DMS79 (cell line): ENCODE measurements around the gene GGT1.
"Not testable (repeated sequence)": the region's sequence is repeated elsewhere in the genome, so short reads cannot be mapped to it uniquely, and the experiment has no call there.

Source experiments
- DNase-seq: peaks from one replicate; lab custom pipeline; 2025; lab: John Stamatoyannopoulos, UW

The GGT1 gene

GRCh38 chr22:24599958-24600715, 2.9 kb upstream of the GGT1 start:
- DNase-seq = not testable (repeated sequence)

DNA sequence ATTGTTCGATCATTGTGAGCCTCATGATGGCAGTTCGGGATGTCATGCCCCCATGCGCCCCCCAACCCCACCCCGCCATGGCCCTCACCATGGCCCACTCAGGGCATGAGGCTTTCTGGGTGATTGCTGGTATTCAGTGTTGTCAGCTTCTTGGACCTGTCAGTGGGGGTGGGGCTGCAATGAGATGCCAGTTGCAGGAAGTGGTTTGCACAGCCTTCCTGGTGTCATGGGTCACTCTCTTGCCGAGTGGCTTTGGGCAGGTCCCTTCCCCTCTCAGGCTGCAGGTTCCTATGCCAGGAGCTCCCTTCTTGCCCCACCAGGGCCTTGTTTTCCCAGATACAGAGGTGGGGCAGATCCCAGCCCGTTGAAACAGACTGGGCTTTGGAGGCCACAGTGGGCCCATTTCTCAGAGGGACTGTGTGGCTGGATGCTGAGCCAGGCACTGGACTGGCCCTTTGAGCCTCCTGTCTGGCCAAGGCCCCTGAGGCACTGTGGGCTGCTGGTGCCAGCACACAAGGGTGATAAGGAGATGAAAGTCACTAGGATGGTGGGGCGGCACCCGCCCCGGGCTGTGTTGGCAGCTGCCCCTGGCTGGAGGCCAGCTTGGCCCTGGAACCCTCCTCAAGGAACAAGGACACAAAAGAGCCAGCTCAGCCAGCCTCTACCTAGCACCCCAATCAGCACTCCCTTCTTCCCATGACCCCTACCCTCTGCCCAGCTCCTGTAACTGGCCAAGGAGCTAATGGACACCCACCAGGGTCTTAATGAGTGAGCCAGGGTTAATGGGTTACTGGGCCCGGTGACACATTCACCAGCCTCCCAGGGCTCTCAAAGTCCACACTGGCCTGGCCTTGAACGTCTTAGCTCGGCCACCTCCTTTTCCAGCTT, 1.5 kb upstream of the GGT1 start:
- peak; percentile 31 for DNase-seq

DNA sequence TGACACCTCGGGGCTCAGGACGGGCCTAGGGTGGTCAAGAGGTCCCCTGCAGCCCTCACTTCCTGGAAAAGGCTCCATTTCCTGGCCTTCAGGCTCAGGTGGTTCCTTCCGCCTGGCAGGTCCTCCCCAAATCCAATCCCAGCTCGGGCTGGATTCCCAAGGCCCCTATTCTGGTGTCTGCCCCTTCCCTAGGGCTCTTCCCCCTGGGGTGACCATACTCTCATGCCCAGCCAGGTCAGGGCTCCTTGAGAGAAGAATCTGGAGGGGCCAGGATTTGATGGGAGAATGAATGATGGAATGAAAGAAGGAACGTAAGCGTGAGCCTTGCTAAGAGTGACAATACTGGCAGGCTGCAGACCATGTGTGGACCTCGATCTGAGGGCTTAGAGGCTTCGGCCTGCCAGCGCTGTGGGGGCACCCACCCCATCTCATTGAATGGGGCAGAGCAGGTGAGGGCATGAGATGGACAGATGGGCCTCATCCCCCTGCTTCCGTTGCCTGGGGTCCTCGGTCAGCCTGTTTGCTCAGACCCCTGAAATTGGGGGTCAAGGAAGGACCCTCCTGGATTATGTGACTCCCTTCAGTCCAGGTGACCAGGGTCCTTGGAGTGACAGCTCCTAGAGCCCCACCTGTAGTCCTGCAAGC, 766 bp upstream of the GGT1 start:
- DNase-seq = not testable (repeated sequence)

DNA sequence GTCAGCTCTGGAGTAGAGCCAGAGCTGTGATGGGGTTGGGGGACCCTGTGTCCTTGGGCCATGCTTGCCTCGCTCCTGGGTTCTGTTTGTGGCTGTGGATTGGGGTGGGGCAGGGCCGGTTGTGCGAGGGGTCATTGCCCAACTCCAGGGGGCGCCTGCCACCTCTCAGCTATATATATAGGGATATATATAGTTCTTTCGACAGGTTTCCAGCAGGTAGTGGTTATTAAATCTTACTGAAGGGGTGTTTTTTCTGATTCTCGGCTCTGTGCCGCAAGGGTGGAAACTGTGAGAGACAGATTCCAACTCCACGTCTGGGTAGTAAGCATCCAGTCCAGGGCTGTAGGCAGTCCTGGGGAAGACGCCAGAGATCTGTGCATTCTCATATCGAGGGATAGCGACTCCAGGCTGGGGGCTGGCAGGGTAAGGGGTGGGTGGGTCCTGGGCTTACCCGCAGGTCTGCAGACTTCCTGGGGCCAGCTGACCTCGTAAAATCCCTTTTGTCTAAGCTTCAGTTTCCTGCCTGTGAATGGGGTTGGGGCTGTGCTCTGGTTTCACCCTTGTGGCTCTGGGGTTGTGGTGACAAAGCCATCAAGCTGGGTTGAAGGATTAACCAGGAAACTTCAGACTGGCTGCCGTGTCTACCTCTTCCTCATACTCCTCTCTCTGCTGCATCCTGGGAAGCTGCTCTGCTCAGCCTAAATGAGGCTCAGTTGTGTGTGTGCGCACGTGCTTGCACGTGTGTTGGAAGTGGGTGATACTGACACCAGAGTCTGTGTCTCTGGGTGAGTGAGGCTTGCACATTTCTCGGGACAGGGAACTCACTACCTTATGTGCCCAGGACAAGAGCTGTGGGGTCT, 1.0 kb downstream of the GGT1 start:
- DNase-seq = not testable (repeated sequence)

DNA sequence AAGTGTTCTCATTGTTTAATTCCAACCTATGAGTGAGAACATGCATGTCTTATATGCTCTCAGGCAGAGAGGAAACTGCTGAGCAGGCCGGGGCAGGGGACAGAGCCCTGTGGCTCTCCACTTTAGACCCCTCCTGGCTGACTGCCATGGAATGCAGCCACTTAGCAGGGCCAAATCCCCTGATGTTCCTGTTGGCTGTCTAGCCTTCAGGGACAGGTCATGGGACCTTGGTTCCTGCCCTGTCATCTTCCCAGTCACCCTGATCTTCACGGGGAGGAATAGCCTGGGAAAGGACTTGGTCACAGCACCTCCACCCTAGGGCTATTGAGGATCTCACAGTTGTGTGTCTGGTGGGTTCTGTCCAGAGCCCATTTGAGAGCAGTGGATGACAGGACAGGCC, 3.3 kb downstream of the GGT1 start:
- DNase-seq = not testable (repeated sequence)

- not testable (repeated sequence) for DNase-seq
These were observed 4.5 kb downstream of the GGT1 start for GRCh38 chr22:24607429-24607983.

GRCh38 chr22:24608327-24608726, 5.3 kb downstream of the GGT1 start:
- DNase-seq = not testable (repeated sequence)

- not testable (repeated sequence) for DNase-seq
These were observed 6.9 kb downstream of the GGT1 start for GRCh38 chr22:24609888-24610287.

DNA sequence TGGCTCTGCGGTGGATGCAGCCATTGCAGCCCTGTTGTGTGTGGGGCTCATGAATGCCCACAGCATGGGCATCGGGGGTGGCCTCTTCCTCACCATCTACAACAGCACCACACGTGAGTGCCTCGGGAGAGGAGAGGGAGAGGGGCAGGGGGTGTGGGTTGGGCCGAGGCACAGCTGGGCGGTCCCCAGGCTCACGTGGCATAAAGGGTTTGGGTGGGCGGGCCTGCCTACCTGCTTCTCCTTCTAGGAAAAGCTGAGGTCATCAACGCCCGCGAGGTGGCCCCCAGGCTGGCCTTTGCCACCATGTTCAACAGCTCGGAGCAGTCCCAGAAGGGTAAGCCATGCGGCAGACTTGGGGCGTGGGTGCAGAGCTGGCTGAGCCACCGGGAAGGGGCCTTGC, 11.8 kb downstream of the GGT1 start:
- not testable (repeated sequence) for DNase-seq

DNA sequence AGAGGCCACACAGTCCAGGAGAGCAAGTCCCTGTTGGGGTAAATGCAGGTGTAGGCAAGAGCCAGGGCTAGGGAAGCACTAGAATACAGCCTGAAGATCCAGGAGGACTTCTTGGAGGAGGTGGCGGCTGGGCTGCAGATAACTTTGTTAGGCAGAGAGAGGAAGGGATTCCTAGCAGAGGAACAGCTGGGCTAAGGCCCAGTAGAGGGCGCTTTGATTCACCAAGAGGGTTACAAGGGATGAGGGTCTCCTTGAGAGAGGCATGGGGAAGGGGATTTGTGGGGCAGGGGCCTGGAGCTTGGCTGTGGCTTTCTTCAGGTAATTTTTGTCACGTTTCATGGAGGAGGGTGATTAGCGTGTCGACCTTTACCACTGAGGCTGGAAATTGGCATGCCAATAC, 18.3 kb downstream of the GGT1 start:
- not testable (repeated sequence) for DNase-seq

- not testable (repeated sequence) for DNase-seq
These were observed 19.6 kb downstream of the GGT1 start for GRCh38 chr22:24622596-24622995.

GRCh38 chr22:24627911-24628310, 24.9 kb downstream of the GGT1 start:
- DNase-seq = not testable (repeated sequence)

GRCh38 chr22:24629069-24629468, 26.1 kb downstream of the GGT1 start:
- DNase-seq = not testable (repeated sequence)

- DNase-seq = not testable (repeated sequence)
These were observed 27.9 kb downstream of the GGT1 start for GRCh38 chr22:24630812-24631427.

- DNase-seq = not testable (repeated sequence)
These were observed 28.6 kb downstream of the GGT1 start for GRCh38 chr22:24631430-24632122.

- not testable (repeated sequence) for DNase-seq
These were observed 29.6 kb downstream of the GGT1 start for GRCh38 chr22:24632642-24633041.

DNA sequence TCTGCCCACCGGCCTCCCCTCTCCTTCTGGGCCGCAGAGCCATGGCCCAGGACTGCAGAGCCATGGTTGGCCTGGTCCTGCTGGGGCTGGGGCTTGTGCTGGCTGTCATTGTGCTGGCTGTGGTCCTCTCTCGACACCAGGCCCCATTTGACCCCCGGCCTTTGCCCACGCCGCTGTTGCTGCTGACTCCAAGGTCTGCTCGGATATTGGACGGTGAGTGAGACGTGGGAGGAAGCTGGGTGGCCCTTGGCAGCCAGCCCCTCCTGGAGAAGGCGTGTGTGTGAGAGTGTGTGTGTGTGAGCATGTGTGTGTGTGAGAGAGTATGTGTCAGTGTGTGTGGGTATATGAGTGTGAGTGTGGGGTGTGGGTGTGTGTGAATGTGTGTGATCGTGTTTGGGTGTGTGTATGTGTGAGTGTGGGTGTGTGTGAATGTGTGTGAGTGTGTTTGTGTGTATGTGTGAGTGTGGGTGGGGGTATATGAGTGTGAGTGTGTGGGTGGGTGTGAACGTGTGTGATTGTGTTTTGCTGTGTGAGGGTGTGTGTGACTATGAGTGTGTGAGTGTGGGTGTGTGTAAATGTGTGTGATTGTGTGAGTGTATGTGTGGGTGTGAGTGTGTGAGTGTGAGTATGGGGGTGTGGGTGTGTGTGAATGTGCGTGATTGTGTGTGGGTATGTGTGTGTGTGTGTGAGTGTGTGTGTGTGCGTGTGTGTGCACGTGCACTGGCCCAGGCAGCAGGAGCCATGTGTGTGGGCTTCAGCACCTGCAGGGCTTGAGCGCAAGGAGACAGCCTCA, 30.4 kb downstream of the GGT1 start:
- not testable (repeated sequence) for DNase-seq

- DNase-seq = not testable (repeated sequence)
These were observed 31.9 kb downstream of the GGT1 start for GRCh38 chr22:24634776-24635389.

GRCh38 chr22:24636513-24636912, 33.5 kb downstream of the GGT1 start:
- DNase-seq = not testable (repeated sequence)
